ENCODE data around the gene TRIB2.

TRIB2 gene

GRCh38 chr2:12727065-12727464 lies 10.3 kb downstream of the TRIB2 start:
- DNase-seq (ENCODE audit: extremely low read depth, low read depth): no peak
- no peak for TF ChIP-seq CTCF (IDR thresholded peaks at IDR 0.05; ENCODE audit: low read depth, low read length)

GRCh38 chr2:12727641-12728040 lies 10.9 kb downstream of the TRIB2 start:
- no peak for DNase-seq (ENCODE audit: extremely low read depth, low read depth)
- TF ChIP-seq CTCF (IDR thresholded peaks at IDR 0.05; ENCODE audit: low read depth, low read length): no peak

- DNase-seq (ENCODE audit: extremely low read depth, low read depth): no peak
- TF ChIP-seq CTCF (IDR thresholded peaks at IDR 0.05; ENCODE audit: low read depth, low read length): no peak
These were observed 11.6 kb downstream of the TRIB2 start for GRCh38 chr2:12728221-12728777.

- TF ChIP-seq CTCF (IDR thresholded peaks at IDR 0.05; ENCODE audit: low read depth, low read length): no peak
- DNase-seq (ENCODE audit: extremely low read depth, low read depth): no peak
These were observed 13.5 kb downstream of the TRIB2 start for GRCh38 chr2:12730265-12730664.

GRCh38 chr2:12731701-12732280 lies 15.1 kb downstream of the TRIB2 start:
- no peak for DNase-seq (ENCODE audit: extremely low read depth, low read depth)
- TF ChIP-seq CTCF (IDR thresholded peaks at IDR 0.05; ENCODE audit: low read depth, low read length): no peak

- no peak for TF ChIP-seq CTCF (IDR thresholded peaks at IDR 0.05; ENCODE audit: low read depth, low read length)
- DNase-seq (ENCODE audit: extremely low read depth, low read depth): no peak
These were observed 15.9 kb downstream of the TRIB2 start for GRCh38 chr2:12732651-12733050.

- TF ChIP-seq CTCF (IDR thresholded peaks at IDR 0.05; ENCODE audit: low read depth, low read length): no peak
- no peak for DNase-seq (ENCODE audit: extremely low read depth, low read depth)
These were observed 17.1 kb downstream of the TRIB2 start for GRCh38 chr2:12733846-12734245.
